GM12892 (cell line): ENCODE measurements around the gene FAM20C.

Experiments used
- POLR2A ChIP-seq: IDR thresholded peaks from 2 replicates; pipeline ENCODE4 v1.6.1; 2011; ENCODE audit warnings: low read depth, low read length, control low read depth
- POLR2AphosphoS5 ChIP-seq: IDR thresholded peaks from 2 replicates; pipeline ENCODE4 v1.6.1; 2011; ENCODE audit warnings: low read depth, low read length, control low read depth

DNA sequence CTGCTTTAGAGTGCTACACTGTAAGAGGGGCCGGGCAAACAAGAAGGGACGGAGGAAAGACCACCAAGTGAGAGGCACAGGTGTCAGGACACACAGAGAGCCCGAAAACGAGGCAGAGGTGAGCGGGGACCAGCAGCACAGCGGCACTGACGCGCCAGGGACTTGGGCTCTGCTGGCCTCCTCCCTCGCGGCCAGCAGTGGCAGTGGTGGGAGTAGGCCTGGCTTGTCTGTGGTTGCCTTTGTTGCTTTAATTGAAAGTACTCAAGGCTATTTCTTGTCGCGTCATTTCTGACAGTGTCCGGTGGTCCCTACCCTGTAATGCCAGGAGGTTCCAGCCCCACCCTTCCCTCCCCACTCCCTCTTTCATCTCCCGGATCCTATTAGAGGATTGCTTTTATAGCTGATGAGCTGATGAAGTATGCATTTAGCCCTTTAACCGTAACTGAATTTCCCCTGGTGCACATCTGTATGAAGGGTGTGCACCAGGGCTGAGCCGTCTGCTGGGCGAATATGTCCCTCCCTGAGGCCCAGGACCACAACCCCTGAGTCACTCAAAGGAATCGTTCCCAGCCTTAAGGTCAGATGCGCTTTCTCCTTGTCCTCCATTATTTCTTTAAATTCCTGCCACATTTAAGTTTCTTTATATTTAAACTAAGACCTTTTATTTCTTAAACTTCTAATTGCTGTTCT lies 39.5 kb upstream of the FAM20C start:
- TF ChIP-seq POLR2A (no peak), POLR2AphosphoS5 (no peak)
